ENCODE results near the gene IRF6.

- TF ChIP-seq CTCF (conservative IDR thresholded peaks at IDR 0.05; ENCODE audit: low read length): no peak
- no peak for TF ChIP-seq EZH2phosphoT487 (IDR thresholded peaks at IDR 0.05; ENCODE audit: borderline replicate concordance, low read depth, low read length)
Measured at GRCh38 chr1:209855006-209855405, 49.1 kb upstream of the IRF6 start.

Measured in OCI-LY7 (cell line).